Activated T-helper 2 cell treated with anti-CD3 and anti-CD28 coated beads, Interferon-gamma antibody, Interleukin-2, Interleukin-4, amounts not matched to agents 10 μg/mL and 5 μg/mL and 100 μg/mL, durations not matched to agents 14 hours and 24 hours and 36 hours (primary cell): ENCODE measurements around the gene GPR89B. TPM values are rescaled to one million over a fixed set of nuclear protein-coding genes. Genes with fewer than 3 reads are reported as not detected.
A peak's percentile ranks its signal among the peaks of the same experiment; 100 is the strongest.
"Not testable (repeated sequence)": the region's sequence is repeated elsewhere in the genome, so short reads cannot be mapped to it uniquely, and the experiment has no call there.

Source experiments
- DNase-seq: peaks from one replicate; pipeline ENCODE4 v3.0.0; 2021; ENCODE audit warnings: low spot score
- H3K27ac Mint-ChIP-seq: one replicate; pipeline ENCODE4 v1.8.0; 2021; ENCODE audit warnings: mixed read lengths
- H3K27me3 Mint-ChIP-seq: one replicate; pipeline ENCODE4 v1.8.0; 2021; ENCODE audit warnings: low read depth, mixed read lengths
- H3K36me3 Mint-ChIP-seq: one replicate; pipeline ENCODE4 v1.8.0; 2021; ENCODE audit warnings: low read depth, mixed read lengths
- H3K4me1 Mint-ChIP-seq: one replicate; pipeline ENCODE4 v1.8.0; 2021; ENCODE audit warnings: low read depth, mixed read lengths
- H3K4me3 Mint-ChIP-seq: one replicate; pipeline ENCODE4 v1.8.0; 2021; ENCODE audit warnings: low read depth, mild to moderate bottlenecking, moderate library complexity, mixed read lengths
- H3K9me3 Mint-ChIP-seq: one replicate; pipeline ENCODE4 v1.8.0; 2021; ENCODE audit warnings: mixed read lengths
- intact Hi-C: fragments of 100-400 bp; cut with micrococcal nuclease; formaldehyde crosslinking; loops from one replicate; pipeline ENCODE4 v1.15.1; 2023
- total RNA-seq: library from RNA; stranded (reverse); gene quantifications from 2 replicates; pipeline ENCODE4 v1.2.3, GENCODE V29; 2022

Gene GPR89B
- total RNA-seq, 1 donor from 2014 or later, result 13.8 TPM

GRCh38 chr1:148013177-148014144 lies 85.2 kb downstream of the GPR89B start:
- not testable (repeated sequence) for H3K9me3 Mint-ChIP-seq, H3K4me1 Mint-ChIP-seq, H3K4me3 Mint-ChIP-seq

DNA sequence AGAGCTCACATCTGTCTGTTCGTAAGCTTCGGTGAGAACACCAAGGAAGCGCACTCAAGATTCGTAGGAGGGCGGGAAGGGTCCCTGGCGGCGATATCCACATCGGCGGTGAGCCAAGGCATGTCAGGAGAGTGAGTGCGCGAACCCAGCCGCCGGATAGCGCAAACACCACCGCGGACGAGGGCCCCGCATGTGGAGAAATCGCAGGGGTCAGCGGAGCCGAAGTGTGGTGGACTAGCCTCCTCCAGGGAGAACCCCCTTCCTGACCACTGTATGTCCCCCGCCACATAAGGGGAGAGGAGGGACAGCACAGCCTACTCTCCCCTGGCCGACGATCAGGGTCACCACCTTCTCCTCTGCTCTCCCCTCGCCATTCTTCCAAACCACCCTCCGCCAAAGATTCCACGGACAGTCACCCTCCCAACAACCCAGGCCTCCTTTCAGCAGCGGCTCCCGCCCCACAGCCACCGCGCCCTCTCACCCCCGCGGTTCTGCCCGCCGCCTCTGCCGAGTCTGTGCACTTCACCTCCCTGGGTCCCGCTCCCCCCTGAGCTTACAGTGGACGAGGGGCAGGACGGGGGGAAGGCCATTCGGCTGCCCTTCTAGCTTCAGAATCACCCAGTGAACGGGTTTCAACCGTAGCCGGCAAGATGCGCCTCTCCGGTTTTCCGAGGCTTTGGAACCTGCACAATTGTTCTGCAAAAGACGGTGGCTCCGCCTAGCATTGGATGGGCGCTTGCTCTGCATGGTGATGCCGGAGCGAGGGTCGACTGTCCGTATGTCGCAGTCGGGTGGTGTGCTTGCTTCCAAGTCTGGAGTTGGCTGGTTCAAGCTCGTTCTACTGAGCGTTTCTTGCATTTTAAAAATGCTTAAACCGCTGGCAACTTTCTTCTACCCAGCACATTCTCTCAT lies 86.3 kb downstream of the GPR89B start:
- H3K27ac Mint-ChIP-seq, H3K4me1 Mint-ChIP-seq, intact Hi-C loops, H3K36me3 Mint-ChIP-seq, H3K9me3 Mint-ChIP-seq, DNase-seq: not testable (repeated sequence)
- Mint-ChIP-seq H3K27me3 (peaks cover 29% of the 10 kb centered on the region), H3K4me3 (peak overlapping the region; percentile 54)

More at GRCh38 chr1:148013177-148014144, 85.2 kb downstream of the GPR89B start:
- intact Hi-C loops, DNase-seq, H3K27ac Mint-ChIP-seq, H3K36me3 Mint-ChIP-seq: not testable (repeated sequence)
- peaks cover 29% of the 10 kb centered on the region for H3K27me3 Mint-ChIP-seq

DNA sequence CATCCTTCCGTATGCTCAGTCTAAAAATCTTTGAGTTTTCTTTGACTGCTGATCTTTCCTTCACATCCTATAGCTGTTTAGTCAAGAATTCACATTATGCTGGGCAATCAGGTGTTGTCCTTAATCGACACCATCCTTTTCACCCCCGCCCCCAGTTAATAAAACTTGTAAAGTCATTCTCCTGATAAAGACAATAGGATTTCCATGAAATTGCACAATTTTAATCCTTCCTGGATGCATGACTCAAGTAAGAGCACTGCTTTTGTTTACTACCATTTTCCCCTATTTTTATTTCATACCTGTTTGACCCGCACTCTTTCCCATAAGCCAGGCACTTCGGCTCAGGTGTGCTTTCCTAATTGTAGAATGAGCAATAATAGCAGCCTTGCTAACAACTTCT lies 96.7 kb downstream of the GPR89B start:
- H3K4me1 Mint-ChIP-seq, result not testable (repeated sequence)

DNA sequence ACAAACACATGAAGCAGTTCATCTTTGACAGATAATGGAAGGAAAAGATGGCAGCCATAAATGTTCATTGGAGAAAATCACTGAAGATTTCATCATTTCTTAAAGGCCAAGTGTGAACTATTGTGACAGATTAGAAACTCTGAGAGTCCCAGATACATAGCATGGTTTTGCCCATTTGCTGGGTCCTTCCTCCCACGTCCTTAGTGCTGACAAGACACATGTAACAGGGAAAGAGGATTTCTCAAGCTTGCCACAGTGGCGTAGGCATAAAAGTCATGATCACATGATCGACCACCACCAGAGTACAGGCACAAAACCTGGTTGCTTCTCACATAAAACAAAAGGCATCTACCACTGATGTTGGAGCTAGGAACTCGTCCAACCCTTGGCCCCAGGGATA lies 98.8 kb downstream of the GPR89B start:
- DNase-seq, intact Hi-C loops, H3K9me3 Mint-ChIP-seq, H3K4me3 Mint-ChIP-seq, H3K27me3 Mint-ChIP-seq, H3K27ac Mint-ChIP-seq, H3K4me1 Mint-ChIP-seq, H3K36me3 Mint-ChIP-seq: not testable (repeated sequence)

More for the DNA sequence above, 96.7 kb downstream of the GPR89B start:
- H3K36me3 Mint-ChIP-seq, DNase-seq, intact Hi-C loops, H3K27ac Mint-ChIP-seq, H3K27me3 Mint-ChIP-seq, H3K4me3 Mint-ChIP-seq, H3K9me3 Mint-ChIP-seq: not testable (repeated sequence)

DNA sequence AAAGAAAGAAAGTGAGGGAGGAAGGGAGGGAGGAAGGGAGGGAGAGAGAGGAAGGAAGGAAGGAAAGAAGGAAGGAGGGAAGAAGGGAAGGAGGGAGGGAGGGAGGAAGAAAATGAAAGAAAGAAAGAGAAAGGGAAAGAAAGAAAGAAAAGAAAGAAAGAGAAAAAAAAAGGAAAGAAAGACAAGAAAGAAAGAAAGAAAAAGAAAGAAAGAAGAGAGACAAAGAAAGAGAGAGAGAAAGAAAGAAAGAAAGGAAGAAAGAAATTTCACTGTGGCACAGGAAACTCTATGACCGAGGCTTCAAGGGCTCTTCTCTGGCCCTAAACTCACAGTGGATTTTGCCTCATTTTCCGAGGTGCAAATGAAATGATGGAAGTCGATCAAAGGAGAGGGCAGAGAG lies 104.0 kb downstream of the GPR89B start:
- H3K27ac Mint-ChIP-seq, result not testable (repeated sequence)

DNA sequence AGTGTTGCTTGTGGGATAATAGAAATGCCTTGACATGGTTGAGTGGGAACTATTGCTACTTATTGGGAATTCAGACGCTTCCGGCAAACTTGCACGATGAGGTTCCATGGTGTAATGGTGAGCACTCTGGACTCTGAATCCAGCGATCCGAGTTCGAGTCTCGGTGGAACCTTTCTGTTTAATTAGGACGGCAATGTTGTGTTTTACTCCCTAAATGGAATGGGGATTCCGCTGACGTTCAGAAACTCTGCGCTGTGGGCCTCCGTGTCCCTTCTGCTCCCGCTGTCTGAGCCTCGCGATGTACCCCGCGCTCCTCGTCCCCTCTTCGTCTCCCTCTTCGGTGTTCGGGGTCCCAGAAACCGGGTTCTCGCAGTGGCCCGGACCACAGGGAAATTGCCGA lies 104.5 kb downstream of the GPR89B start:
- H3K4me1 Mint-ChIP-seq, H3K36me3 Mint-ChIP-seq, H3K9me3 Mint-ChIP-seq, intact Hi-C loops, H3K4me3 Mint-ChIP-seq, H3K27me3 Mint-ChIP-seq, H3K27ac Mint-ChIP-seq, DNase-seq: not testable (repeated sequence)

More for the DNA sequence above, 104.0 kb downstream of the GPR89B start:
- H3K4me1 Mint-ChIP-seq, H3K9me3 Mint-ChIP-seq, DNase-seq, intact Hi-C loops, H3K36me3 Mint-ChIP-seq, H3K27me3 Mint-ChIP-seq: not testable (repeated sequence)
- peak overlapping the region; percentile 58 for H3K4me3 Mint-ChIP-seq

DNA sequence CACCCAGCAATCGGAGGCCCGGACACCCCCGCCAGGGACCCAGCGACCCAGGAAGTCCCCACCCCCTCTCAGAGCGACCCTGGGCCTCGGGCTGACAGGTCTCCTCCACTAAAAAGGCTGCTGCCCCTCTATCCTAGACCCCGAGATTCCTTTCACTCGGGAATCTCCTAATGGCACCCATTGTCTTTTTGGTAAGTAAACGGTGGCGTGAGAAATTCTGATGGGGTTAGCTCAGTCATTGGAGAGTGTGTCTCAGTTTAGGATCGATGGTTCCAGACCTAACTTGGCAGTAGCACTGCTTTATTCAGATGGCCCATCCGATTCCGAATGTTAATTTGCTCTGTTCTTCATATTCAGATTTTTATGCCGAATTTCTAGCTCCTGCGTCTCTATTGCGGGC lies 104.9 kb downstream of the GPR89B start:
- intact Hi-C loops, H3K9me3 Mint-ChIP-seq, H3K27me3 Mint-ChIP-seq, H3K4me1 Mint-ChIP-seq, DNase-seq, H3K4me3 Mint-ChIP-seq, H3K27ac Mint-ChIP-seq, H3K36me3 Mint-ChIP-seq: not testable (repeated sequence)

DNA sequence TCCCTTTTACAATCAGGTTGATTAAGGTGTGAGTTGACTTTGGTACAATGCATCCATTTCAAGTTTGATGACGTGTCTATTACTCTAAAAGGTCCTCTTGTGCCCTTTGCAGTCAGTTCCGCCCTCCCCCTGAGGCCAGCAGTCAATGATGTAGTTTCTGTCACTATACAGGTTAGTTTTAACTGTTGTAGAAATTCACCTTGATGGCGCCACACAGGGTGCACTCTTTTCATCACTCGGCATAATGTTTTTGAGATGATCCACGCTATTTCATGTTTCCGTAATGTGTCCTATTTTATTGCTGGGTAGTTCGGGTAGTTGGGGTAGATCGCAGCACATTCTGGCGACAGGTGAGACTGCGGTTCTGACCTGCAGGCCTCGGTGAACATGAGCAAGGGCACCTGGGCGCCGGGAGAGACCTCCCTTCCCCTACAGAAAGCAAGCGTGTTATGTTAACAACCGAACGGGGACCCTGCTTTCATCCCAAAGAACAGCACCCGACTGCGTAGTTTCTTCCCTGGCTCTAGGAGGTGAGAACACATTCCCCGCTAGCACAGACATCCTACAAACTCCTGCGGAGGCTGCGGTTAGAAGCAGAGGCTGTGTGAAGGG lies 109.7 kb downstream of the GPR89B start:
- H3K9me3 Mint-ChIP-seq, H3K27me3 Mint-ChIP-seq, H3K4me1 Mint-ChIP-seq, DNase-seq, intact Hi-C loops, H3K36me3 Mint-ChIP-seq: not testable (repeated sequence)
- Mint-ChIP-seq H3K27ac (peak overlapping the region; percentile 91), H3K4me3 (peak overlapping the region; percentile 62)

DNA sequence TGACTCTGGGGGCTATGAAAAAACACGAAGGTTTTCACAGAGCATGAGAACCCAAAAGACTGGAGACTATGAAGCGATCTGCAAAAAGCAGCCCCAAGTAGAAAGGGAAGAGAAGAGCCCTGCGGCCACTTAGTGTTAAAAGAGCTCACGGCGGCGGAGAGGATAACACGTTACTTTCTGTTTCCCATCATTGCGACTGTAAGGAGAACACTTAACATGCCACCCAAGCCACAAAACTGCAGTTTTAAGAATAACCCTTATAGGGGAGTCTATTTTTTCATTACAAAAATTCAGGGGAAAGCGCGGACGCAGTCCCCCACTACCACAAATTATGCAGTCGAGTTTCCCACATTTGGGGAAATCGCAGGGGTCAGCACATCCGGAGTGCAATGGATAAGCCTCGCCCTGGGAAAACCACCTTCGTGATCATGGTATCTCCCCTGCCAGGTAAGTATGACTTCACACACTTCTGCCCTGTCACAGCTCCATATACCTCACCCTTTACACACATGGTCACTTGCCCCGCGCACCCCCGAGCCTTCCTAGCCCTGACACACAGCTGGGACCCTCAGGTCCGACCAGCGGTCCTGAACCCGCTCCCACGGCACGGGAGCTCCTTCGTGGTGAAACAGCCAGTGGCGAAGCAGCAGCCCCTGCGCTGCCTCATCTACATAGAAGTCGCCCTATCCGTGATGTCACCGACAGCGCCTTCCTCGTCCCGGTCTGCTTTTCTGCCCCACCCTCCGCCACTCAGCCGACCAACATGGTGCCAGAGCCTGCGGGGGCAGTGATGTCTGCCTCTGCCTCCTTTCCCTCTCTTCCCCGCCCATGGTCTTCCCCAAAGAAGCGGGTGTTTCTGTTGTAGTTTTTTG lies 110.5 kb downstream of the GPR89B start:
- H3K4me3 Mint-ChIP-seq, result peak overlapping the region; percentile 62
- H3K27me3 Mint-ChIP-seq, H3K4me1 Mint-ChIP-seq, H3K36me3 Mint-ChIP-seq, intact Hi-C loops, H3K9me3 Mint-ChIP-seq: not testable (repeated sequence)
- peak; percentile 74 for DNase-seq
- H3K27ac Mint-ChIP-seq, result peak overlapping the region; percentile 91

Other genes starting within 250 kb of the GPR89B start
- gene GJA5, start 167.8 kb upstream of the GPR89B start, total RNA-seq, result not detected in 2 replicates
- gene GJA8, start 25.6 kb upstream of the GPR89B start, total RNA-seq, result not detected in 2 replicates
- 8.3 and 9.0 TPM in 2 replicates for gene NBPF11, start 223.9 kb downstream of the GPR89B start, total RNA-seq